Cerebellar cortex (tissue), 1 donor: ENCODE measurements around the gene H2BK1.

Experiments used
- DNase-seq: peaks from one replicate; pipeline ENCODE4 v3.0.0-alpha.2; 2015; ENCODE audit warnings: low spot score

Gene H2BK1

DNA sequence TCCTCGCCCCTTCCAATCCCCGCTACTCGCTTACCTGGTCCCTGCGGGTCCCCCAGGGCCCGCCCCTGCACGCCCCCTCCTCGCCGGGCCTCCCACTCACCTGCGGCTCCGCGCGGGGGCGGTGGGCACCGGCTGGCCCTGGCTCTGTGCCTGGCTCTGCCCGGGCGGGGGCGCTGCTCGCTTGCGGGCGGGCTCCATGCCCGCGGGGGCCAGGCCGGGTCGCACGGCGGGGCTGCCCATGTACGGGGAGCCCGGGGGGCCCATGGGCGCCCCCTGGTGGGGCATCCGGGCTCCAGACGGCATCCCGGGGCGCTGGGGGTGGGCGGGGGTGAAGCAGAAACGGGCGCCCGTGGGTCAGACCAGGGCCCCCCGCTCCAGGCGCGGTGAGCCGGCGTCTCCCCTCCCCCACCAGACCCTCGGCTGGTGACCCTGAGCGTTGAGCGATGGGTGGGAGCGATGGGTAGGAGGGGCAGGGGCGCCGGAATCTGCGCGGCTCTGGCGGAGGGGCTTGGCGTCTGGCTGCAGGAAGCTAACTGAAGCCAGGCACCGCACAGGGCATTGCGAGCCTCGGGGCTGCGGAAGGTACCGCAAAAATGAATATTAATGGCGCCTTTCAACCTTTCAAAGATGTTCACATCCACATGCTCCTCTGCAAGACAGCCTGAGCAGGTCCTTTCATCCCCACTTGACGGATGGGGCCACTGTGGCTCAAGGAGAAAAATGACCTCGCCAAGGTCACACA is 35.2 kb upstream of the H2BK1 start:
- peak; percentile 19 for DNase-seq

DNA sequence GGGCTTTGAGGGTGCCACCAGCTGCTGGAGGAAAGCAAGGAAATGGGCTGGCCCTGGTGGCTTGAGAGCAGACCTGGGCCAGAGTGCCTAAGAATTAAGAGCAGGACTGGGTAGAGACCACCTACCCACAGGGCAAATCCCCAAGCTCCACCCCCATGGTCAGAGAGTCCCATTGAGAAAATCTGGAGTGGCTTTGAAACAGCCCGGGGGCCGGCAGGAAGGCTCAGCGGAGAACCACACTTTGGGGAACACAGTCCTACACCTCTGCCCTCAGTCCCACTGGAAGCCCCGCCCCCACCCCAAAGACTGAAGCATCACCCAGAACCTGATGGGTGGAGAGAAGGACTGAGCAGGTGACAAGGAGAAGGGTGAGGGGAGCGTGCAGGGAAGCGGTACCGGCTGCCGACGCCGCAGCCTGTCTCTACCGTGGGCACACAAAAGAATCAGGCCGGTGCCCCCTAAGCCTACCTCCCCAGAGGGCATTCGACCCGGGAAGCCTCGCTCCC is 34.6 kb upstream of the H2BK1 start:
- DNase-seq, result peak; percentile 33

DNA sequence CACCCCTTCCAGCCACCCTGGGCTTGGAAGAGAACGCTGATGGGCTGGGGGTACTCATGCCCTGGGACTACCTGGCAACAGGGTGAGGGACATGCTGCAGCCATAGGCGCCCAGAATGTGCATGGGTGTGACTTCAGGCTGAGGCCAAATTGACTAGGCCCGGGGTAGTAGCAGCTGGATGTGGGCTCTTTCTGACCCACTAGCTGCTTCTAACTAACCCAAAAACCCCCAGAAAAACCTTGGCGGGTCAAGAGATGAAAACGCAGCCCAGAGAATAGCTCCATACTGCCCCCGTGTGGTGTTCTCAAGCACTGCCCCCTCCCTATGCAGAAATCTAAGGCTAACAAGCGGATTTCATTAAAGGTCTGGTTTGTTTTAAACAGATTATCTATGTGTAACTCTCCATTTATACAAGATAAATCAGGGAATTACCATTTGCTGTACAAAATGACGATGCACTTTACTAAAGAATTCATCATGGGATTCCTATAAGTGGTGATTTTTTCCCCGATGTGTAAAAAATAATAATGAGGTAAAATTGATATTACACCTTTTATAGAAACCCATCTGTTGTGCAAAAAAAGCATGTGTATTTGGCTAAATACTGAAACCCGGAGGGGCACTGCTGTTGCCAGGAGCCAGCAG is 34.0 kb upstream of the H2BK1 start:
- peak; percentile 76 for DNase-seq

DNA sequence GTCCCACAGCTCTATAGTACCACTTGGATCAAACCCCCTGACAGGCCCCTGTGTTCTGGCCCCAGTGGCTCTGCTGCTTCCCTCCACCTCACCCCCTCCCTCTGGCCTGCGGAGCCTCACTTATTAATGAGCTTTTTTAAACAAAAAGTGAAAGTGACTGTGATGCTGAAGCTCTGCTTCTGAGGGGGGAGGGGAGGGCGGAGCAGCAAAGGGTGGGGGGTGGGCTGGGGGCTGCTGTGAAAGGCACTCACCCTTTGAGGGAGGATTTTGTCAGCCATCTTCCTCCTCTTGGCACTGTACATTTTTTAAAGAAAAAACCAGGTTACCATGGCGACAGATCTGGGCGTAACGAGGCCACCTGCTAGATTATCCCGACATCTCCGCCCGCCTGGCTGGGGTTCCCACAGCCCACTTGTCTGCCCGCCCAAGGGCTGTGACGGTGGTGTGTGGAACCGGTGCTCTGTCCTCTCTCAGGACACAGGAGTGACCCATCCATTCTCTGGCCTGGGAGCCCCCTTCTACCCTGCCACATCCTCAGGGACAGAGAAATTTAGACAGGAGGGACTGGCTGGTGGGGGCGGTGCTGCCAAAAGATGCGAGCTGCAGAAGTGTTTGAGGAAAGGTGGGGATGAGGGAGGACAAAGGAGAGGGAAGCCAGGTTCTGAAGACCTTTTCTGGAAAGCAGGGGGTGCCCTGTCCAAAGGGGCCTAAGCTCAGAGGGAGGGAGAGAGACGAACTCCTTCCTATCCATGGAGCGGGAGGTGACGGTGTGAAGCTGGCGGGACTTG is 33.3 kb upstream of the H2BK1 start:
- no peak for DNase-seq

DNA sequence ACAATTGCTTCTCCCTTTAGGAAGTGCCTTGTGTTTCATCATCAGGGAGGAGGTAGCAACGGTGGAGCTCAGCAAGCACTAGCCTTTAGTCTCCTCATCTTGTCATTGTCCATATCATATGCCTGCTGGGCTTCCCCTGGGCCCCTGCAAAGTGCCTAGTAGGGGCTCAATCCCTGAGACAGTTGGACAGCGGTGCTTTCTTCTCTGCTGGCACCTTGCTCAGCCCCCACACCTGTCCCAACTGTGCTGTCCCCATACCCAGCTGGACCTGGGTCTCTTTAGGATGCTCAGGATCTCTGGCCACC is 32.7 kb upstream of the H2BK1 start:
- DNase-seq, result no peak

DNA sequence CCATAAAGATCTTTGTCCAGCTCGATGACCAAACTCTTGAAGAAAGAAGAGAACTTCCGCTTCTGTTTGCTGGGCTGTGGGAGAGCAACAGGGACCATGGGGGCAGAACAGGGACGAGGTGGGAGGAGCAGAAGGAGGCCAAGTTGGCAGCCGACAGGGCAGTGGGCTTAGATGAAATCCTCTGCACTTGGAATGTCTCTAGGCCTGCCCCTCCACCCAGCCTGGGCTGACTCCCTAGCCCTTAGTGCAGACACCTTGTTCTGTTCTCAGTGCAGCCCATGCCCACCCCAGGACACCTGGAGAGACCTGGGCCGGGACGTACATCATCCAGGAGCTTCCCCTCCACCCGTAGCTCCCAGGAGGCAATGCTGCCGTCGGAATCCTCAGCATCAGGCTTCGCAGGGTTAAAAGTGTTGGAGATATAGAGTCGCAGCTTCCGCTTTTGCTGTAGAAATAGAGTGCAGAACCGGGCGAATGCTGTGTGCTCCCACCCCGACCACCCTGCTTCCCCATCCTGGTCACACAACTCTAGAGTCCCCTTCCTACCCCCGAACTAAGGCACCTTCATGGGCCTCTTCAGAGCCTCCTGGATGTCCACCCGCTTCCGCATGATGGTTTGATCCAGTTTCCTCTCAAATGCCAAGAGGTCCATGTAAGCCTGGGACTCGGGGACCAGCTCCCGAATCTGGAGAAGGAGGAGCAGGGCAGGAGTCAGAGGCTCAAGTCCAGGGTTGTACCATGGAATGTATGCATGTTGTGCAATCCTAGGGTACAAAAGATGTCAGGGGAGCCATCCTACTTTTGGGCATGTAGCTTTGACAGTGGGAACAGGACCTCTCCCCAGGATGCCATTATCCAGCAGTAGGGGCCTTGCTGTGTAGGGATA is 32.1 kb upstream of the H2BK1 start:
- no peak for DNase-seq

DNA sequence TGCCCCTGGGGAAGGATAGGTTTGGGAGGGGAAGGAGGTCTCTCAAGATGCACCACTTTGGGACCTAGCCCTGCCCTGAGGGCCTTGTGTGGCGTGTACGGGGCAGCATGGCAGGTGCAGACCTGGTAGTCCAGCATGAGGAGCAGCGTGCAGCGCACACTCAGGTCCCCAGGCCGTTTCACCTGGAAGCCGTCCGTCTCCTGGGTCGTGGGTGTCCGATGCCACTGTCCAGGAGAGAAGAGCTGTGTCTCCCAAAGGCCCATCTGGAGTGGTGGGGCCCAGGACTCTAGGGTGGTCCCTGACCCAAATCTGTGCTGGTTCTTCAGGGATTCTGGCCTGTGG is 31.4 kb upstream of the H2BK1 start:
- no peak for DNase-seq

DNA sequence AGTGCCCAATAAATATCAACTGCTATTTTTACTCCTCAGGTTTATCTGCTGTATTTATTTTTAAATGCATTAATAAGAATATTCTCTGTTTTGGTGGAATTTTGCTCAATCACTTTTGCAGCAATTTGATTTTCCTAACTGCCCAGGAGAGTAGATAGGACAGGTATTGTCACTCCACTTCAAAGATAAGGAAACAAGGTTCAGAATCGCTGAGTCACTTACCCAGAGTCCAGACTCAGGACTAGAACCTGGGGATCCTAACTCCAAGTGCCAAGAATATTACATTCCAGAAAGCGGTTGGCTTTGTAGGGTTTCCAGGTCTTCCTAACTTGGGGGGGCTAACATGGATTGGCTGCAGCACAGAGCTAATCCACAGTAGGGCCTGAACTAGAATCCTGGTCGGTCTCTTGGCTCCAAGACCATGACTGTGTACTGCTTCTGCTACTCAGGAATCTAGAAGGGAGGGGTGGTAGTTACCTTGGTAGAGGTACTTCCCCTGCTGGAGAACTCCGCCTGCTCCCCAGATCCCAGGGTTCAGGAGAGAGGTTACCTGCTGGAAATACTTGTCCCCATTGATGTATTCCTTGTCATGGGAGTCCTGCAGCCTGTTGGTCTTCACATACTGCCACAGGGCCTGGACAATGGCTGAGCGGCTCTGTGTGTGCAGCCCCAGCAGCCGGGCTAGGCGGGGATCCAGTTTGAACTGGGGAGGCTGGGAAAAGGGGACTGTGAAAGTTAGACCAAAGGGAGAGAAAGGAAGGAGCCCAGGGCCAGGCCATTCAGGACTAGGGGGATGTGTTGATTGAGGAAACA is 30.9 kb upstream of the H2BK1 start:
- DNase-seq, result no peak

DNA sequence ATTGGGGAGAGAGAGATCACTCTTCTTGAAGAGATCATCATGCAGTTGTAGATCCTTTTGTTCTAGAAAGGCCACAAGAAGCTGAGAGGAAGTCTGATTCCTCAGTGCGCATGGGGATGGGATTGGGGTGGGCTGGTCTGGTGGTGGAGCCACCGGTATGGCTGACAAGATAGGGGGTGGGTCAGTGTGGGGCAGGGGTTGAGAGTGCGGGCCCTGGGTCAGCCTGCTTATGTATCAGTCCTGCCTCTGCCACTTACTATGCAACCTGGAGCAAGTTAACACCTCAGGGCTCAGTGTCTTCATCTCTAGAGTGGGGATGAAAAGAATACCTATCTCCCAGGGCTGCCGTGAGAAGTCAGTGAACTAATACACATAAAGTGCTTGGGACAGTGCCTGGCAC is 30.2 kb upstream of the H2BK1 start:
- no peak for DNase-seq

DNA sequence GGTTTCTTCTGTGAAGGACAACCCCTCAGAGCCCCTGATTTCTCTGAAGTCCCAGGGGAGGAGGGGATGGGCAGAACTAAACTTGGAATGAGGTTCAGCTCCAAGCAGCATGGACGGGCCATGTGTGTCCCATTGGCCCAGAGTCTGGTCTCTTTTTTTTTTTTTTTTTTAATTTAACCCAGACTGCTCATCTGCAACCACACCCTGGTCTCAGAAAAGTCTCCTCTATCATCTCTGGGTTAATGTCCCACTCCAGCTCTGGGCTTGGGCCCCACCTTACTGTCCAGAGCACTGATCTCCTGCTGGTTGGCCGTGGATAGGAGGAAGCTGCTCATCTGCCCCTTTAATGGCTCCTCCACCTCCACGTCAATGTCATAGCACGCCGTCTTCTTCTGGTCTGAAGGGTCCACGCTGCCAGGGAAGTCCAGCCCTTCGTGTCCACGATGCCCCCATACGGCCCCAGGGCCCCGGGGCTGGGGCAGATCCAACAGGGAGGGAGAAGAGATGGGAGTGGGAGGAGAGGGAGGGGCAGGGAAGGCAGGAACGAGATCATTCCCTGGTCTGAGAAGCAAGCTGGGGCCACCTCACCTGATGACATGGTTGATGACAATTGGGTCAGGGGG is 29.7 kb upstream of the H2BK1 start:
- DNase-seq, result no peak

DNA sequence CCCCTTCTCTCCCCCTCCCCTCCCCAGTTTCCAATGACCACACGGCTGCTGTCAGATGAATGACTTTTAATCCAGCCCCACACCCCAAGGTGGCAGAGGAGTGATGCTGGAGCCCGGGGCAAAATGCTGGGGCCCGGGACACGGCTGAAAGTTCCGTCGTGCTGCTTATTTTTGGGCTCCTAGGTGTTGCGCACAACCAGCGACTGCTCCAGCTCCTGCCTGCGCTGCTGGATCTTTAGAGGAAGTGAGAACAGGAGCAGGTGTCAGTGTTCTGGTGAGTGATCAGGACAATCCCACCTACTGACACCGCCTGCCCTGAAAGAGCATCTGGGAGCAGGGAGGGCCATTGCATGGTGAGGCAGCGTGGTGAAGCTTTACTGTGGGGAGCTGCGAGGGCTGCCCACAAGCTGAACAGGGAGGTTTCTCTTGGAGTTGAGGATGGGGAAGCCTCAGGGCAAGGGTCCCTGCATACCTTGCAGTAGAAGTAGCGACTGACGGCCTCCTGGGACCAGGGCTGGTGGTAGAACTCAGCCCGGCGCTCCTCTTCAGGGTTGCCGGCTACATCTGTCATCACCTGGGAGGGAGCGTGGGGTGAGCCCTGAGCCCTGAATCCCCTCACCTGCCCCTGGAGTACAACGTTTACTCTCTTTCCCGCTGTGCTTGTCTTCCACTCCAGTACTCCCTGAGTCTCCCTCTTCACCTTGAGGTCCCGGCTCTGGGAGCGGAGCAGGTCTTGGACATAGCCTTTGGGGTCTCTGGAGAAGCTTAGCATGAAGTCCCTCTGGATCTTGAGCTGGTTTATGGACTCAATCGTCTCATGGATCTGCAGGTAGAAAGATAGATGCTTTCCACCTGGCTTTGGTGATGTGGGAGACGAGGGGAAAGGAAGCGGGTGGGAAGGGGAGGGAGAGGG is 28.9 kb upstream of the H2BK1 start:
- DNase-seq, result no peak

DNA sequence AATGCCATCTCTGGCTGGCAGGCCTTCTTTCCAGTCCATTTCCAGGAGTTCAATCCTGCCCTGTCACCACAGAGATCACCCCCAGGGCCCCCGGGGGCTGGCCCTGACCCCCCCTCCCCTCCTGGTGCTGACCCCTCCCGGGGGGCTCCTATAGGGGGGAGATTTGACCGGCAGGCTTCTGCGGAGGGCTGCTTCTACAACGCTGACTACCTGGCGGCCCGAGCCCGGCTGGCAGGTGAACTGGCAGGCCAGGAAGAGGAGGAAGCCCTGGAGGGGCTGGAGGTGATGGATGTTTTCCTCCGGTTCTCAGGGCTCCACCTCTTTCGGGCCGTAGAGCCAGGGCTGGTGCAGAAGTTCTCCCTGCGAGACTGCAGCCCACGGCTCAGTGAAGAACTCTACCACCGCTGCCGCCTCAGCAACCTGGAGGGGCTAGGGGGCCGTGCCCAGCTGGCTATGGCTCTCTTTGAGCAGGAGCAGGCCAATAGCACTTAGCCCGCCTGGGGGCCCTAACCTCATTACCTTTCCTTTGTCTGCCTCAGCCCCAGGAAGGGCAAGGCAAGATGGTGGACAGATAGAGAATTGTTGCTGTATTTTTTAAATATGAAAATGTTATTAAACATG is 28.0 kb upstream of the H2BK1 start:
- DNase-seq, result no peak

DNA sequence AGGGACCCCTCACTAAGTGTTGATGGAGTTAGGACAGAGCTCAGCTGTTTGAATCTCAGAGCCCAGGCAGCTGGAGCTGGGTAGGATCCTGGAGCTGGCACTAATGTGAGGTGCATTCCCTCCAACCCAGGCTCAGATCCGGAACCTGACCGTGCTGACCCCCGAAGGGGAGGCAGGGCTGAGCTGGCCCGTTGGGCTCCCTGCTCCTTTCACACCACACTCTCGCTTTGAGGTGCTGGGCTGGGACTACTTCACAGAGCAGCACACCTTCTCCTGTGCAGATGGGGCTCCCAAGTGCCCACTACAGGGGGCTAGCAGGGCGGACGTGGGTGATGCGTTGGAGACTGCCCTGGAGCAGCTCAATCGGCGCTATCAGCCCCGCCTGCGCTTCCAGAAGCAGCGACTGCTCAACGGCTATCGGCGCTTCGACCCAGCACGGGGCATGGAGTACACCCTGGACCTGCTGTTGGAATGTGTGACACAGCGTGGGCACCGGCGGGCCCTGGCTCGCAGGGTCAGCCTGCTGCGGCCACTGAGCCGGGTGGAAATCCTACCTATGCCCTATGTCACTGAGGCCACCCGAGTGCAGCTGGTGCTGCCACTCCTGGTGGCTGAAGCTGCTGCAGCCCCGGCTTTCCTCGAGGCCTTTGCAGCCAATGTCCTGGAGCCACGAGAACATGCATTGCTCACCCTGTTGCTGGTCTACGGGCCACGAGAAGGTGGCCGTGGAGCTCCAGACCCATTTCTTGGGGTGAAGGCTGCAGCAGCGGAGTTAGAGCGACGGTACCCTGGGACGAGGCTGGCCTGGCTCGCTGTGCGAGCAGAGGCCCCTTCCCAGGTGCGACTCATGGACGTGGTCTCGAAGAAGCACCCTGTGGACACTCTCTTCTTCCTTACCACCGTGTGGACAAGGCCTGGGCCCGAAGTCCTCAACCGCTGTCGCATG is 27.2 kb upstream of the H2BK1 start:
- no peak for DNase-seq

DNA sequence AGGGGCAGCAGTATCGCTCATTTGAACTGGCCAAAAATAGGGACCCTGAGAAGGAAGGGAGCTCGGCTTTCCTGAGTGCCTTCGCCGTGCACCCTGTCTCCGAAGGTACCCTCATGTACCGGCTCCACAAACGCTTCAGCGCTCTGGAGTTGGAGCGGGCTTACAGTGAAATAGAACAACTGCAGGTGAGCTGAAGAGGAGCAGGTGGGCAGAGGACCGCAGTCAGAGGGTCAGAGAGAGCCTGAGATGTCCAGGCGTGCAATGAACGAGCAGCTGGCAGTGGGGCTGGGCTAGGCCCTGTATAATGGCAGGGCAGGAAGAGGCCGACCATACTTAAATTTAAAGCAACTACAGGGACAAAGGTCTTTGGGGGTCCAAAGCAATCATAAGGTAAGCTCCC is 26.1 kb upstream of the H2BK1 start:
- DNase-seq, result no peak

DNA sequence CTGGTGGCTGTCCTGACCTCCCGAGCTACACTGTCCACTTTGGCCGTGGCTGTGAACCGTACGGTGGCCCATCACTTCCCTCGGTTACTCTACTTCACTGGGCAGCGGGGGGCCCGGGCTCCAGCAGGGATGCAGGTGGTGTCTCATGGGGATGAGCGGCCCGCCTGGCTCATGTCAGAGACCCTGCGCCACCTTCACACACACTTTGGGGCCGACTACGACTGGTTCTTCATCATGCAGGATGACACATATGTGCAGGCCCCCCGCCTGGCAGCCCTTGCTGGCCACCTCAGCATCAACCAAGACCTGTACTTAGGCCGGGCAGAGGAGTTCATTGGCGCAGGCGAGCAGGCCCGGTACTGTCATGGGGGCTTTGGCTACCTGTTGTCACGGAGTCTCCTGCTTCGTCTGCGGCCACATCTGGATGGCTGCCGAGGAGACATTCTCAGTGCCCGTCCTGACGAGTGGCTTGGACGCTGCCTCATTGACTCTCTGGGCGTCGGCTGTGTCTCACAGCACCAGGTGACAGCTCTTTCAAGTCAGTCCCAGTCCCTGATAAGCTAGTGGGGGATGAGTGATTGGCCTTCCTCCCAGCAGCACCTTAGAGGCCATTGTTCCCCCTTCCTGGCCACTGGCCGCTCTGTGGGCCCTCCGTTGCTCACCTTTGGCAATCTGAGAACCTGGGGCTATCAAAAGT is 25.0 kb upstream of the H2BK1 start:
- DNase-seq, result no peak

DNA sequence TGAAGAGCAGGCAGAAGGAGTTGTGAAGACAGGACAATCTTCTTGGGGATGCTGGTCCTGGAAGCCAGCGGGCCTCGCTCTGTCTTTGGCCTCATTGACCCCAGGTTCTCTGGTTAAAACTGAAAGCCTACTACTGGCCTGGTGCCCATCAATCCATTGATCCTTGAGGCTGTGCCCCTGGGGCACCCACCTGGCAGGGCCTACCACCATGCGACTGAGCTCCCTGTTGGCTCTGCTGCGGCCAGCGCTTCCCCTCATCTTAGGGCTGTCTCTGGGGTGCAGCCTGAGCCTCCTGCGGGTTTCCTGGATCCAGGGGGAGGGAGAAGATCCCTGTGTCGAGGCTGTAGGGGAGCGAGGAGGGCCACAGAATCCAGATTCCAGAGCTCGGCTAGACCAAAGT is 23.5 kb upstream of the H2BK1 start:
- DNase-seq, result no peak

DNA sequence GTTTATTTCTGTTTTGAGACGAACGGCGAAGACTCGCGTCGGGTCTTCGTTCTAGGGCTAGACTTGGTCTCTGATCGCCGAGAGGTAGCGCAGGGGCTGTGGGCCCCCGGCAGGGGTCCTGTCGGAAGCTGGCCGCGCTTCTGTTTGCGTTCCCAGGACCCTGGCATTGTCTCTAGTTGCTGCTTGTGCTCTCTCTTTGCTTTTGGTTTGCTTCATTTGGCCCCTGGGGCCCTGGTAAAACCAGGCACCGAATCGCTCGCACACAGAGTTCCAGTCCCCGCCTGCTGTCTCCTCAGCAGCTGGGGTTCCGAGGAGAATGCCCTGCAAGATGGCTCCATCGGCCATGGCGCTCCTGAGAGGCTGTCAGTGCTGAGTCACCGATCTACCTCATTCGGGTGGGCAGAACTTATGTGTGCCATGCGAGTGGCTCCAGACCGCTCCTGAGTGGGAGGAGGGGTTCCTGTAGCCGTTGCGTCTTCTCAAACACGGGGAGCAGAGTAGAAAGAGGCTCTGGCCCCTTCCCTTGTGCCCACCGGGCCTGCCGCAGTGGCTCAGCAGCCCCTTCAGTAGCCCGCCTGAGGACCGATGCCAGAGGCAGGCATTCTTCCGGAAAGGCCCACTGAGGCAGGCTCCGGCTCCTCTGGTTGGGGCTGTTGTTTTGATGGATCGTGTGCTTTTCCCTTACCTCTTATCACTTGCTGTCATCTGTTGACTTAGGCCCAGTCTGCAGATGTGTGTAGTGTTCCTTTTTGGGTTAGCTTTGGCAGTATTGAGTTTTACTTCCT is 22.8 kb upstream of the H2BK1 start:
- DNase-seq, result no peak
